Measurements from ENCODE around the gene TTLL6.

Gene TTLL6

DNA sequence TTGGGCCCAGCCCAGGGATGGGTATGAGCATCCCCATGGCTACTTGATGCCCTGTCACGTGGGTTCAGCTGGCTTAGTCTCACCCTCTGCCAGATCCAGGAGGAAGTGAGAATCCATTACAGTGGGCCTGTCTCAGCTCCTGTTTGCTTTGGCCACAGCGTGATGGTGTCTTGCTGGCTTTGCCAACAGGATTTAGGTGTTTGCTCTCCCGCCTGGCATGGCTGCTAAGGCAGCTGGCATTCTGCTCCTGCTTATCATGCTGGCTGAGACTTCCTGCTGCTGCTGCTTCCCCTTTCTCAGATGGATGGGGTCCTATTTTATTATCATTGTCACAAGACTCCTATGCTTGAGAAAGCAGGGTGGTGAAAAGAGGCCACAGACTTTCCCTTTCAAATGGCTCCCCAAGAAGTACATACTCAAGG is 60.2 kb downstream of the TTLL6 start:
- DNase-seq = no peak

- no peak for DNase-seq
Measured at GRCh38 chr17:48755356-48755755, 61.7 kb downstream of the TTLL6 start.

DNA sequence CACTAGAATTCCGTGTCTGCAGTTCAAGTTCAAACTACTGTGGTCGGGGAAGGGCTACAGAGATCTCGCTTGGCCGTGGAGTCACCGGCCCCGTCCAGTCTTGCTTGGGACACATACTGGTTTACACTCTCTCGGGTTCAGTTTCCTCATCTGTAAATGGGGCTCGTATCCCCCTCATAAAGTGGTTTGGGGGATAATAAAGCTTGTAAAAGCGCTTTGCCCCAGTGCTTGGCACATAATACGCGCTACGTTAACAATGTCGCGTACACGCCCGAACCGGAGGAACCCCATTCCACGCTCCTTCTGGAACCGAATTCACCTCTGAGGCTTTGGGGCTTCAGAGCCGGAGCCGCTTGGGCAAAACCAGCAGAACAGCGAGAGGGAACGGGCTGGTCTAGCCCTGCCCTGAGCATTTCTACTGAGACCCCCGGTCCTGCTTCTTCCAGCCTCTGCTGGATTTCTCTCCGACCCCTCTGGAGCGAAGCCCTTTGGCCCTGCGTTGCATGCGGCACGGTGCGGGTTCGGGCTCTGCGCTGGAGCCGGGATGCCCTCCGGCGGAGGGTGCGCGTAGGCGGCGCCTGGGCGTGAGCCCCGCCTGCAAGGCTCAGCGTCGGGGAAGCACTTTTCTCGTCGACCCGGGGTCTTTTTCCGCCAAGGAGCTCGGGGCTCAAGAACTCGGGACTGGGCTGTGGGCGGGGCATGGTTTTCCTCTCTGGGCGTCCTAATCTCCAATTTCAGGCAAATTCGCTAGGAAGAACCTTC is 62.3 kb downstream of the TTLL6 start:
- no peak for DNase-seq

GRCh38 chr17:48753794-48754499 is 63.1 kb downstream of the TTLL6 start:
- no peak for DNase-seq

DNA sequence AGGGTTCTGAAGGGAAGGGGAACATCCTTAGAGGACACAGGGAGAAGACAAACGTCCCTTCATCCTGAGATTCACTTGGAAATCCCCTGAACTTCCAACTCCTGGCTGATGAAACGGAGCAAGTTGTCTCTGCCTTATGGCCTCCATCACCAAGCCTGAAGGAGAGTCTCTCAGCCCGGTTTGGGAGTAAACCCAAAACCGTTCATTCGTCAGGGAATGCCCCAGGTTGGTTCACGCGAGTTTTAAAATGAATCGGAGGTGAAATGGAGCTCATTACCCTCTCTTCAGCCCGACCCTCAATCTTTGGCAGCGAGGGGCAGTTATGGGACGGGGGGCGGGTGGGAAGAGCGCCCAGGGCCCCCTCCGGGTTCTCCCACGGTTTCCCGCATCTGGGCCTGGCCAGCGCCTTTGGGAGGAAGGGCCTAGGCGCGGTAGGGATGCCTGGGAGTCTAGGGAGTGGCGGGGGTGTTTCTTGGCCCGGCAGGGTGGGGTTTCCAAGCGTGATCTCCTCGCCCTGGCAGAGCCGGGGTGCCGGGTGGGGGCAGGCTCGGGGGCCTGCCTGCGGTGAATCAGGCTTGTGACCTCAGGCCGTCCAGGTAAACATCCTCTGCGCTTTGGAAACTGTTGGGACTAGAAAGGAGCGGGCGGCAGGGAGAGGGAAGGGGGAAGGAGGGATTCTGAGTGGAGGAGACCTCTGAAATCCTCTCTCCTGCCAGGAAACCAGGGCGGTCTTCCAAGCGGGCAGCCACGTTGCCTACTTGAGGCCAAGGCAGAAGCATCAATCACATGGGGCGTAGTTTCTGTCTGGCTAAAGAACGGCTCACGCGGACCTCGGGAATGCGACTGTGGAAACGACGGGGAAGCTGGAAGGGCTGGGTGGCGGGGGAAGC is 64.4 kb downstream of the TTLL6 start:
- no peak for DNase-seq

- DNase-seq = no peak
Measured at GRCh38 chr17:48751733-48752398, 65.2 kb downstream of the TTLL6 start.

- no peak for DNase-seq
Measured at GRCh38 chr17:48751172-48751571, 65.9 kb downstream of the TTLL6 start.

DNA sequence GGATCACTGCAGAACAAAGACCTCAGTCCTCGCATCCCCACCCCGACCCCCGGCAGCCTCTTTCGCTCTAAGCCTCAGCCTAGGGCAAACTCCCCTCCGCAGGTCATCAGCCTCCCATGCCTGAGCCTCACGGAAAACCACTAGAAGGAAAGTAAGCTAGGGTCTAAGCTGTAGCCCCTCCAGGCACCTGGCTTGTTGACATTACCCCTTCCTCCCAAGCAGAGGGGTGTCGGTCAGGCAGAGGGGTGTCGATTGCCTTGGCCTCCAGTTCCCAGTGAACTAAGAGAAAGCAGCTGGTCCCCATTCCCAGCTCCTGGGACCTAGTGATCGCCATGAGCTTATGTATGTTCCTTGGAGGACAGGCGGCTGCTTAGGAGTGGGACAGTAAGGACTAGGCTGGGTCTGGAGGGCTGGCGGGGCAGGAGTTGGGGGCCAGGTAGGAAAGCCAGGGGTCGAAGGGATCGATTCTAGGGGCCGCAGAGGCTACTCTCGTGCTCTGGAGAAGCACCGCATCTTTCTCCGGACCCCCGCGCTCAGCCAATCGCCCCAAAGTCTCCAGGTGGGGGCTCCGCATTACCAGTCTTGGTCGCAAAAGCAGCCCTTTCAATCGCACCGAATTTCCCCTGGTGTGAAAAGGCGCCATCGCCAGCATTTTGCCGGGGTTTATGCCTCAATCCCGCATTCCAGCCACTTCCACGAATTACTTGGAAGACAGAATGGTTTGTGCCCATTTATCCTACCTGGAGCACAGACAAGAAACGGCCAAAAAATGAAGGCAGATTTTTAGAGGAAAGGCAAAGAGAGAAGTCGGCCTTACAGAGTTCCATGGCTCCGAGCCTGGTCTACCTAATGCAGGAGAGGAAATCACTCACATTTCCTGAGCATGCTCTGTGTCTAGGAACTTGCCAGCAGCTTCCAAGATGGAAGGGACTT is 67.1 kb downstream of the TTLL6 start:
- DNase-seq = no peak

DNA sequence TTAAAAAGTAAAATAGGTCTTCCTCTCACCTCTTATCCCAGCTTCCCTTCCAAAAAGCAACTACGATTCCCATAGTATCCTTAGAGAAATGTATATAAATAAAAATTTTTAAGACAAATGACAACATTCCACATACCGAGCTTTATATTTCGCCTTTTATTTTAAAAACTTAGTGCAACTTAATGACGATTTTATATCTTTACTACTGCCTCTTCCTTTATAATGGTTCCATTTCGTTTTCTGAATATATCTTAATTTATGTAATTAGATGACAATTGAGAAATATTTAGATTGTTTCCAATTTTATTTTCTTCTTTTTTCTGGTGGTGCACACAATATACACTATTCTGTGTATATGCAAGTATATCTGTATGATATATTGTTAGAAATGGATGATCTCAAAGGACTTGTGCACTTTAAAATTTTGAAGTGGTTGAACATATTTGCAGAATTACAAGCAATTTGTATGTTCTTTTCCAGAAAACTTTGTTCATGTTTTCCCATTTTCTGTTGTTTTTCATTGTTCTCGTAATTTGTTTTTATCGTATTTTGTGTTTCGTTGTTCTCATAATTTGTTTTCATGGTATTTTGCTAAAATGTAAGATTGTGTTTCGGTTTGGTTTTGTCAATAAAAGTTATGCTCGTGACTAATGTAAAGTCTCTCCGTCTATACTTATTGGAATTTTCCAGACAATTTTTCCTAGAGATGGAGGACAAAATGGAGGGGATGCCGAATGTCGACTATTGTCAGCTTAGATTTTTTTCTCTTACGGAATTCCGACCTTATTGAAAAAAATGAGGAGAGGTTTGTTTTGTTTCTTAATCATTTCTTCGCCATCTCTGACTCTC is 68.1 kb downstream of the TTLL6 start:
- DNase-seq = no peak

- DNase-seq = no peak
Measured at GRCh38 chr17:48747445-48748363, 69.3 kb downstream of the TTLL6 start.

GRCh38 chr17:48746916-48747444 is 70.0 kb downstream of the TTLL6 start:
- DNase-seq = no peak

DNA sequence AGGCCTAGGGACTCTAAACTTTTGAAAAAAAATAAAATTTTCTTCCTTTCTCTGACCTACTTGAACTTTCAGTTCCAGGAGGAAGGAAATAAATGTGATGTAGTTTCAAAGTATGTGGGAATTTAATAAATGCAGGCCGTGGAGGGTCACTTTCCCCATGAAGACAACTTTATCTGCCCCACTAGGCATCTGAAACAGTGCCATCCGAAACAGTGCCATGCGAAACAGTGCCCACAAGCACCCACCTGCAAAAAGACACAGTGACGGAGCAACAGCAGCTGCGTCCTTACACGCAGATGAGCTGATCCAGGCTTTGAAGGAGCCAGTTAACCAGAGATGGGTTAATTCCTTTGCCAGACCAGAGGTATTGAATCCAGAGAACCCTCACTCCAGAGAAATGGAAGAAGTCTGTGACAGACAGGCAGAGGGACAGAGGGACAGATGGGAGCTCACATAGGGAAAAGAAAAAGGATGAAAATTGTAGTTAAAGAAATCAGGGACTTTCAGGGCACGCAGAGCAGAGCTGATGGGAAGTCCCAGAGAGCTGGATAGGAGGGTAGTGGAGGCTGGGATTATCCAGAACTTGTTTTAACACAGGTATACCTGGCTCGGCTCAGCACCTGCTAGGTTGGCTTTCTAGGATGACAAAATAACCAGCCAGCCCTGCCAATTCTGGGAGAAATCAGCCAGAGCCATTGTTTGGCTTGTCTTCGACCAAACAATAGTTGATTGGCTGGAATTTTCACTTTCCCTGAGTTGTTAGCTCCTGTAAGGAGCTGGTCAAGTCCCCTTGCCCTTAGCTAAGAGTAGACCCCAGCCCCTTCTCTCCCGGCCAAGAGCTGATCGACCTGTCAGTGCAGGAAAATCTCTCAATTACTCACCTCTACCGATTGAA is 71.4 kb downstream of the TTLL6 start:
- DNase-seq = no peak

DNA sequence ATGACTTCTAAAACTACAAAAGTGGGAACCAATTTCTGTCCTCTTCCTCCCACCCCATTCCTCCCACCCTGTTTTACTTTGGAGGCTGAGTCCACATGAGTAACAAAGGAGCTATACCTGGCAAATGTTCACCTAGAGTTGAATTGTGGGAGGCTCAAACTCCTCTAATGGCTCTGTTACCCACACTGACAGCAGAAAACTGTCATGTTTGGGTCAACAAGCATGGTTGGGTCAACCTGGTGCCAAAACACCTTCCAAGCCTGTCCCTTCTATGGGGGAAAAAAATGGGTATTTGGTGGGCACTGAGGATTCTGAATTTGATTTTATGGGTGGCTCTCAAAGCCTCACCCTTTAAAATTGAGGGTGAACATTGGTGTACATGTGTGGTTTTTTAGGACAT is 76.5 kb downstream of the TTLL6 start:
- DNase-seq = no peak

GRCh38 chr17:48738803-48739526 is 78.1 kb downstream of the TTLL6 start:
- no peak for DNase-seq

DNA sequence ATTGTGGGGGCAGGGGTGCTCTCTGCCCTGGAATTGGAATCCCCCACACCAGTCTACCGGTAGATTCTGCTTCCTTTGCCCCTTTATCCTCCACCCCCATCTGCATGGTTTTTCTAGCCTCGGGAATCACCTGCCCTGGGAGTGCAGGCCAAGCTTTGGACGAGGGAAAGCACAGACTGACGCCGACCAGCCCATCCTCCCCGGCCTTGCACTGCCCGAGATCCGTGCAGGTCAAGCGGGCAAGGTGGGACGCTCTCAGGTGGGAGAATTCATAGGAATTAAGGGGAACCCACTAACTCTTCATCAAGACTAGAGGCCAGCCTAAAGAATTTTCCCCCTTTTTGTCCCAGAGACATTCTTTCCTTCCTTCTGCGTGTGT is 78.6 kb downstream of the TTLL6 start:
- DNase-seq = no peak

DNA sequence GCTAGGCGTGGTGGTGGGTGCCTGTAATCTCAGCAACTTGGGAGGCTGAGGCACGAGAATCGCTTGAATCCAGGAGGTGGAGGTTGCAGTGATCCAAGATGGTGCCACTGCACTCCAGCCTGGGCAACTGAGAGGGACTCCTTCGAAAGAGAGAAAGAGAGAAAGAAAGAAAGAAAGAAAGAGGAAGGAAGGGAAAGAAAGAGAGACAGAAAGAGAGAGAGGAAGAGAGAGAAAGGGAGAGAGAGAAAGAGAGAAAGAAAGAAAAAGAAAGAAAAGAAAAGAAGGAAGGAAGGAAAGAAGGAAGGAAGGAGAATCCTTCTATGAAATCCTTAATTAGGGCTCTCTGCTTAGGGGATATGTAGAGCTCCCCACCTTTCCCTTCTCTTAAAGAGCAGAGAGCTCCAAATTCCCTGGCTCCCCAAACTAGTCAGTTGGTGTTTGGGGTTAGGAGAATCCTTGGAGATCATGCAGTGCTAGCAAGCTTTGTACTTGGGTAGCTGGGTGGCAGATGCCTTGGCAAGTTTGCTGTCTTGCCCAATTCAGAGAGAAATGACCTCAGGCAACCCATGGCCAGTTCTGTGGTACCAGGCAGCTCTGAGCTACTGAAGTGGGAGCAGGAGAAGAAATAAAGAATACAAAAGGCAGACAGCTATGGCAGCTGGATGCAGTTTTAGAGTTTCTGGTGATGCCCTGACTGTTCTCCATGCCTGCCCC is 79.5 kb downstream of the TTLL6 start:
- no peak for DNase-seq

GRCh38 chr17:48735062-48735351 is 82.0 kb downstream of the TTLL6 start:
- DNase-seq = no peak

Measured in NCI-H510A (cell line).